Non-pigmented ciliary epithelial cell (primary cell): Measurements from ENCODE around the gene C1QA.
"Not testable (repeated sequence)": the region's sequence is repeated elsewhere in the genome, so short reads cannot be mapped to it uniquely, and the experiment has no call there.

Experiments used
- DNase-seq: peaks from one replicate; pipeline ENCODE4 v3.0.0-alpha.2; 2010; ENCODE audit warnings: low read depth

Gene C1QA

DNA sequence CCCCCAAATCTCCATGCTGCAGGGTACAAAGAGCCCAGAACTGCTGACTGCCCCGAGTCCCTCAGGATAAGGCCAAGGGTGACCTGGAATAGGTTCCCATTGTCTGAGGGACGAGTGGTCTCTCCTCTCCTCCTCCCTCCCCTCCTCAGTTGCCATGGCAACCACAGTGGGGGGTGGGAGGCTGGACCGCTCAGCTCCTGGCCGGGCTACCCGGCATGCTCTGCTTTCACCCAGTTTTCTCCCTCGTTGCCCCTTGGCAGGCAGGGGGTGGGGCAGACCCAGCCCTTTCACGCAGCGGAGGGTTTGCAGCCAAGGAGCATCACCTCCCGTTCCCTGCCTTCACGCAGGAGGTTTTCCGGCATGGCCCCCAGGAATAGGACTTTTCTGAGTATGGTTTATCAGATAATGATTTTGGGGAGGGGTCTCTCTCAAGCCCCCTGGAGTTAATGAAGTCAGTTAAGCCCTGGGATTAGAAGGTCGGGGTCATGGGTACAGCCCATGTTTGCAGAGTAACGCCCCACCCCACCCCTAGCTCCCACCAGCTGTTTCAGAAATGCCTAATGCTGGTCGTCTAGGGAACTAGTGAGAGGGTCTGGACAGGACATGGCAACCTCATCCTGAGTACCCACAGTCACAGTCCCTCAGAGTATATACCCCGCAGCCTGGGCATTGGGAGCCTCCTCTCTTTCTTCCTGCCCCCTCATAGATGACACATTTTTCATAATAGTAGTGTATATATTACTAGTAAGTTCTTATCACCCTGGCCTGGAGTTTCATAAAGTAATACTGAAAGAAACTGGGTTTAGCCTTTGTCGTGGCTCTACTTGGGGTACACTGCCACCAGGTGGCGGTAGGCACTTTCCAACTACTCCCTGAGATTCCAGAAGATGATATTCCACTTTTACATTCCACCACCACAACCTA is 37.3 kb downstream of the C1QA start:
- peak; percentile 28 for DNase-seq

DNA sequence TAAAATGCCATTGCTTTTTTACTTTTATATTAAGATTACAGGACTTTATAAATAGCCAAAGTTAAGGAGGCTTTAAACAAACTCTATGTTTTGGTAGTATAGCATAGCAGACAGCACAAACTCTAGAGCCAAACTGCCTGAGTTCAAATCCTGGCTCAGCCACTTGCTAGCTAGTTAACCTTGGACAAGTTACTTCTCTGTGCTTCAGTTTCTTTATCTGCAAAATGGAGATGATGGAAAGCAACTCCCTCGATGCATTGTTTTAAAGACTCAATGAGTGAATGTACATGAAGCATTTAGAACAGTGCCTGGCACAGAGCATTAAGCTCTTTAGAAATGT is 38.0 kb downstream of the C1QA start:
- DNase-seq = no peak

- not testable (repeated sequence) for DNase-seq
These were observed 39.7 kb downstream of the C1QA start for GRCh38 chr1:22676151-22676550.

DNA sequence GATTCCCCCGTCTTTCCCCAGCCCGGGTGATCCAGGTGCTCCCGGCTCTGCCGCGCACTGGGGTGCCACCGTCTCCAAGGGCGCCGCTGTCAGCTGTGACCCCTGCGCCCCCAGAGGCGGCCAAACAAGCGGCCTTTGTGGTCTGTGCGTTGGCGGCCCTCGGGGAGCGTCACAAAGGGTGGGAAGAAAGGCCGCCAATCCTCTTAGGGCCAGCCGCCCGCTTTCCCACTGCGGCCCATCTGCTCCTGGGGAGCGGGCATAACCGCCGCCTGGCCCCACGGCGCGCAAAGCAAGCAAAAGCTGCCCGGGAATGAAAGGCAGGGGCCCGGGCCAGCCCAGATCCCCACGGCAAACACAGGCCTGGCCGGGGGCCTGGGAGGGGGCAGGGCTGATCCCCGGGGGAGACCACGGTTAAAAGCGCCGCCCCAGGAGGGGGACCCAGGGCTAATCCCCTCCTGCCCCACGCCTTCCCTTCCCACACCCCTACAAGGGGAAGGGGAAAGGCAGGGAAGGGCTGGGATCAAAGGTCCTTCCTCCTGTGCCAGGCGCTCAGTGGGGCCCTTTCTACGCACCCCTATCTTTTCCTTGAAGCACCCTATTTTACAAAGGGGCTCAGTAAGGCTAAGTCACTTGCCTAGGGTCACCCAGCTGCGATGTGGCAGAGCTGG is 40.6 kb downstream of the C1QA start:
- DNase-seq = no peak

- no peak for DNase-seq
These were observed 41.8 kb downstream of the C1QA start for GRCh38 chr1:22677931-22678896.

DNA sequence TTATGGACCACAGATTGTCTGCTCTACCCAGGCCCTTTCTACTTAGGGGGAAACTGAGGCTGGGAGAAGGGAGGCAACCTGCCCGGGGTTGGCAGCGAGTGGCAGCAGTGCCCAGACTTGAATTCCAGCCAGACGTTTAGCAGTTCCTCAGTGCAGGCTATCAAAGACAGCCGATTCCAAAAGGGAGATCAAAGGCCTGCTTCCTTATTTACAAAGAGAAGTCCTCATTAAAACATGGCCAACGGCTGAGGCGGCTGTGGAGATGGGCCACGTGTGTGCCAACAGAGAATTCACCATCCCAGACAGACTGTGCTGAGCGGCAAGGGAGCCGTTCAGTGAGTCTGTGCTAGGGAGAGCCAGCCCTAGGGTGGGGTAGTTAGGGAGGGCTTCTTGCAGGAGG is 44.3 kb downstream of the C1QA start:
- no peak for DNase-seq

- DNase-seq = no peak
These were observed 45.3 kb downstream of the C1QA start for GRCh38 chr1:22681556-22682276.

DNA sequence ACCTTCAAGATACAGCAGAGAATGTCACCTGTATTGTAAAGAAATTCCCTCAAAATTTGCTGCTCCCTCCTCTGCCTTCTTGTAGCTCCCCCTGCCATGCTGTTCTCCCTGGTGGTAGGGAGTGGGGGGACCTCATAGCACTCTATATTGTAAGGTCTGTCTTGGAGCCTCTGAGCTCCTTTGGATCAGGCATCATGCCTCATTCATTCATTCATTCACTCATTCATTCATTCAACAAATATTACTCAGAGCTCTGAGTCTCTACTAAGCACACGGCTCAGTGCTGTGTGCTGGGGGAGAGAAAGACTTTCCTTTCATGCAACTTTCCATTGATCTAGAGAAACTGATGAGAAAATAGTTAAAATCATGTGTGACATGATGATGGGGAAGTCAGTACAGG is 47.1 kb downstream of the C1QA start:
- DNase-seq = no peak

GRCh38 chr1:22685591-22686059 is 49.2 kb downstream of the C1QA start:
- DNase-seq = no peak

GRCh38 chr1:22687191-22687590 is 50.8 kb downstream of the C1QA start:
- no peak for DNase-seq

DNA sequence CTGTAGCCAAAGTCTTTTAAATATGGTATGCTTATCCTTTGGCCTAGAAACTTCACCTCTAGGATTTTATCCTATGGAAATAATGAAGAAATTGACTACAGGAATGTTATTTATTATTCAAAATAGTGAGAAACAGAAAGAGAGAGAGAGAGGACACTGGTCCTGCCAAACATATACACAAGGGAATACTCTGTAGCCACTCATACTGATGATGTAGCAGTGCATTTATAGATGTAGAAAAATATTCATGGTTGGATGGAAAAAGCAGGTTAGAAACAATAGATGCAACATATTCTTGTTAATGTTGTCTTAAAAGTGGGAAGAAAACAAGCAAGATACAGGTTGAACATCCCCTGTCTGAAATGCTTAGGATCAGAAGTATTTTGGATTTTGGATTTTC is 52.0 kb downstream of the C1QA start:
- DNase-seq = no peak
